DND-41 (cell line): ENCODE data around the gene GRIK3.

Experiments used
- CTCF ChIP-seq: IDR thresholded peaks from 2 replicates; pipeline ENCODE4 v1.5.1; 2012; ENCODE audit warnings: borderline replicate concordance, low read length, moderate library complexity, mild to moderate bottlenecking; ENCODE audit not compliant: poor library complexity, severe bottlenecking; ENCODE audit errors: extremely low read depth
- EZH2 ChIP-seq: IDR thresholded peaks from 3 replicates; pipeline ENCODE4 v1.6.1; 2012; ENCODE audit warnings: borderline replicate concordance, low read depth, mild to moderate bottlenecking, moderate library complexity, low read length, inconsistent platforms; ENCODE audit not compliant: severe bottlenecking

GRCh38 chr1:36866169-36866814 is 168.0 kb downstream of the GRIK3 start:
- no peak for TF ChIP-seq CTCF
- TF ChIP-seq EZH2 = no peak
